DMS114 treated with DMSO at 0.1 percent for 48 hours (cell line): ENCODE results near the gene PTPN14.

ENCODE experiments used
- DNase-seq: peaks from one replicate; lab custom pipeline; 2025; ENCODE audit not compliant: unreplicated experiment; lab: John Stamatoyannopoulos, UW

The PTPN14 gene

DNA sequence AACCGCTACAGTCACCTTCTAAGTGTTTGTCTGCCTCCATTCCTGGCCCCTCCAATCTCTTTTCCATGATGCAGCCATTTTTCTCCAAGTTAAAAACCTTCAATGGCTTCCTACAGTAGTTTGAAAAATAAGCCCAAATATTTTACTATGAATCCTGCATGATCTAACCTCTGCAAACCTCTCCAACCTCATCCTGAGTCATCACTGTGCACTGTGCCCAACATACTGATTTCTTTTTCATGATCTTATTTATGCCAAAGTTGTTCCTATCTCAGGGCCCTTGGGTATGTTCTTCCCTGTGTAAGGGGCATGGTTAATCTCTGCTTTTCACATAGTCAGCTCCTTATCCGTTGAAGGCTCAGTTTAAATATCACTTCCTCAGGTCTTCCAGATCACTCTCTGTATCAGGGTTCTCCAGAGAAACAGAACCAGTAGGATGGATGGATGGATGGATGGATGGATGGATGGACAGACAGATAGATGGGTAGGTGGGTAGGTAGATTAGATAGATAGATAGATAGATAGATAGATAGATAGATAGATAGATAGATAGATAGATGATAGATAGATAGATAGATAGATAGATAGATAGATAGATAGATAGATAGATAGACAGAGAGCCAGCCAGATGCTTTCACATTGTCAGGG lies 18.1 kb upstream of the PTPN14 start:
- DNase-seq: no peak

DNA sequence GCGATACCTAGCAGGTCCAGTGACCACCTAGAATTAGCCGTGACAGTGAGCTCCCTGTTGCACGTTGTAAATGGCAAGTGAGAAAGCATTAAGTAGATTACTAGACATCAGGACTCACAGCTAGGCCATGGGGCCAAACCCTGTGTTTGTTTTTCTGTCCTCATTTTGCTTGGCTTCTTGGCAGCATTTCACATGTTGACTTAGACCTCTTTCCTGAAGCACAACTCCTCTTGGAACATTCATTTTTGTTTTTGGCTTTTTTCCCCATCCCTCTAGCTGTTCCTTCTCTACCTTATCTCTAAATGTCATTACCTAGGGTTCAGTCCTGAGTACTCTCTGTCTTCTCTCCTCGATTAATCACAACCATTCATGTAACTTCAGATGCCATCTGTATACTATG lies 16.9 kb upstream of the PTPN14 start:
- DNase-seq: no peak

DNA sequence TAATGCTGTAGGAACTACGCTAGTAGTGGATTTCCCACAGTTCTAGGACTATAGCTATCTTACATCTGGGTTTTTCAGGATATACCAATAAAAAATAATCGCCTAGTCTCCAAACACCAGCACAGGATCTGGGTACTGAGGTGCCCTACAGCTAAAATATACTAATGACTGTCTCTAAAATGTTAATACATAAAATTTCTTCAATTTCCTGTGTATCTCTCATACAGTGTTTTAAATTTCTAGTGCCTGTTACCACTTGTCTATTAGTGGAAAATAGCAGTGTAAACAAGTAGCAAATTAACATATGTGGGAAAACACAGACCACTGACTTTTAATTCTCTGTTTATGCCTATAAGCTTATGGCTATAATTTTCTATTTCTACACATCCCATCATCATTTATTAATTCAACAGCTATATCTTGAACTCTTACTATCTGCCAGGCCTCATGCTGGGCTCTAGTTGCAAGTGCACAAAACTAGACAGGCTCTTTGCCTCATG lies 16.1 kb upstream of the PTPN14 start:
- no peak for DNase-seq

DNA sequence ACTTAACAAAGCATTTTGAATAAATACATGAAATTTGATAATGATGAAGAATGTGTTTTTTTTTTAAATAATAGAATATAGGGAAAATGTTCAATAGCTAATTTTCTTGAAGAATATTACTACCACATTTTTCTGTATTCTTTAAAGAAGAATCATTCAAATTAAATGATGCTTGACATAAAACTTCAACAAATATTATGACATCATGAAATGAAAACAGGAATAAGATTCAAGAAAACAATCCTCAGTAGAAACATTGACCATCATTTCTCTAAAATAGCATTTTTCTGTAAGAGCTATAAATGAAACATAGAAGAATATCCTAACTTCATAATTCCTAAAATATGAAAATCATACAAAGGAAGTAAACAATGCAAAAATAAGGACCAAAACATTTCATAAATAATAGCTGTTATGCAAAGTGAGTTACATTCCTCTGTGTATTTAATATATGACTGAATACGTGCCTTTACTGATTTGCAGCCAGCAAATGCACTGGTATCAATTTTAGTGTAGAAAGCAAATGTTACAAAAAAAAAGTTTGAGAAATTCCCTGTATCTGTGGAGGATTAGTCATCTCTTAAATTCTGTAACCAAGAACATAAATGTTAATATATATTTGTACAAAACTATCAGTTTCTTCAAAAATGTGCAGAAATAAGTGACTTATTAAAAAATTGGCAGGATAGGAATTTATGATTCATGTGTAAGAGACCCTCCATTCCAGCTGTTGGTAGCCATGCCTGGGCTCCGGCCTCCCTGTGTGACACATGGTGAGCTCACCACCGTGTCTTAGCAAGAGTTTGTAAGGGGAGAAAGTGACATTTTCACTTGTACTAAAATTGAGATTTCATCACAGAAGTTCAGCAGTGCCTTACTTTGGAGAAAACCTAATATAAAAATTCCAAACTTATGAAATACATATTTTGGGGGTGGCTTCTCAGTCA lies 15.0 kb upstream of the PTPN14 start:
- no peak for DNase-seq

DNA sequence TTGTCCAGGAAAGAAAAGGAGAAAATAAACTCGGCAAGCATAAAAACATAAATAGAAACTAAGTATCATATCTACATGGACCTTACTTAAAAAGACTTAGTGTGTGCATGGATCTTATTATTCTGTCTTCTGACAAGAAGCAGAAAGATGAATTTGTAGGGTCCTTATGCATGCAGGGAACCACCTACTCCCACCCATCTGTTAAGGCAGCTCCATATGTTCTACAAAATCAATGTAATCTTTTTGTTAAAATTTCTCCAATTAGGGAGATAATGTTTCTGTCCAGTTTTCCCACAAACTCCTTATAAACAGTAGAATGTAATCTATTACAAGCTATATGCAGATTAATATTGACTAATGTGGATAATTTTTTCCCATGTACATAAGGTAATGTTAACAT lies 13.9 kb upstream of the PTPN14 start:
- DNase-seq: no peak

DNA sequence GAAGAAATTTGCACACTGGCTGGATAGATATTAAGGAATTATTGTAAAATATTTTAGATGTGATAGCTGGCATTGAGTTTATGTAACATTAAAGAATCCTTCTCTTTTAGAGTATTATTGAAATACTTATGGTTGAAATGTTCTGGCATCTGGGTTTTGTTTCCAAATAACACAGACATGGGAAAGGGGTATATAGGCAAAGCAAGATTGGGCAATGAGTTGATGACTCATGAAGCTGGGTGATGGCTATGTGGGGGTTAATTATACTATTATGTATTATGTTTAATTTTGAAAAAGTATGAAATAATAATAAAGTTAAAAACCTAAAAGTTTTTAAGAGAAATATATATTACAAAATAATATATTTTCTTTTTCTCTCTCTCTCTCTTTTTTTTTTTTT lies 12.5 kb upstream of the PTPN14 start:
- no peak for DNase-seq

DNA sequence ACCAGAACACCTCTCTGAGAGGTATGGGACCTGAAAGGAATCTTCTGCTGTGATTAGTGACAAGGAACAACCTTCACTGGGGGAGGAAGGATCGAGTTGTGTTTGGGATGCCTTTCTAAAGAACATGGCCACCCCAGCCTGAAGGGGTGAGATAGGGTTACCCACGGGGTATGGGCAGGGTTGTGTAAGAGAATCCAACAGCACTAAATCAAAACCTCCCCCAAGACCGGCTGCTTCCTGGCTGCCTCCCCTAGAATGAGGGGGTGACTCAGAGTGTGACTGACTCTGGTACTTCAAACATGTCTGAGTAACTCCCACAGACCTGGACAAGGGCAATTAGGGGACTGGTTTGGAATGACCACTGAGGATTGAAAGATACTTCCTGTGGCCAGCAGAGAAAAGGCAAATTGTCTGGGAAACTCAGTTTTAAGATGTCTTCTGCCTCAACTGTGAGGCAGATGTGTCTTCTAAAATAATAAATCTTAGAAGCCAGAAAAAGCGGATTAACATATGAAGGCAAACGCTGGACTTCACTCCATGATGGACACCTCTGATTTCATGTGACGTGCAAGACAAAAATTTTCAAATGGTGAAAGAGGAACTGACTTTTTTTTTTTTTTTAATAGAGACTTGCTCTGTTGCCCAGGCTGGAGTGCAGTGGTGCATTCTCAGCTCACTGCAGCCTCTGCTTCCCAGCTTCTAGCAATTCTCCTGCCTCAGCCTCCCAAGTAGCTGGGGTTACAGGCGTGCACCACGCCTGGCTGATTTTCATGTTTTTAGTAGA lies 6.7 kb upstream of the PTPN14 start:
- no peak for DNase-seq

DNA sequence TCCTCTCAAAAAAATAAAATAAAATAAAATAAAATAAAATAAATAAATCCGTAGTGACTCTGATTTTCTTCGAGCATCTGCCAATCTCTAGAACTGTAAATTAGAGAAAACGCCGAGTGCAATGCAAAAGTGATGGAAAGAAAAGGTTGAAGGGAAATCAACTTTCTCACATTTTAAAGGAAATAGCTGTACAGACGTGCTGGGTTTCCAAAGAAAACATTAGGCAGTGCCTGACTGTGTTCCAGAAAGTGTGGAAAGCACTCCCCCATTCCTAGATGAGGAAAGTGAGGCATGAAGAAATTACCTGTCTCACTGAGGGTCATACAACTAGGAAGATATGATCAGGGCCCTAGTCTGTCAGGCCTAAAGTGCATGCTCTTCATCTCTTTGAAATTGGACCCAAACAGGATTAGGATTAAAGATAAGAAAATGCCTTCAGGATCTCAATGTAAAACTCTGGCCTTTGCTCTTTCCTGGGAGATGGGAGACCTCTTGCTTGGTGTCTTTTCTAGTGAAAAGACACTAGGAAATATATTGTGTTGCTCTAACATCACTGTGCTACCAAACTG lies 1.8 kb upstream of the PTPN14 start:
- DNase-seq: no peak

DNA sequence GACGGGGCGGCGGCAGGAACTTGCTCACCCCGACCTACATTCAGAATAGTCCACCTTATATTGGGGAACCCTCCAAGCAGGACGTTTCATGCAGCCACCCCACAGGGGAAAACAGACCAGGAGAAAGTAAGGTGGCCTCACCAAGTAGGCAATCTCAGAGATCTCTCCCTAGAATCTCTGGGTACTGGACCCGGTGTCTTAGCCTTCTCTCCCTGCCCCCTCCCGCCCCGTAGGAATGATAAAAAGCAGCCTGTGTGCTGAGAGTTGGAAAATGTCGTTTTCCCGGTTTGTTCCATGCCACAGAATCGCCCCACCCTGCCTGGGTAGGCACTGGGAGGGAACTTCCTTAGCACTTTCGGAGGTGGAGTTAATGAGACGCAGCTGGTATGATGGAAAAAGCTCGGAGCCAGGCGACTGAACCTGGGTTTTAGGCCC lies 789 bp upstream of the PTPN14 start:
- peak; percentile 57 for DNase-seq

DNA sequence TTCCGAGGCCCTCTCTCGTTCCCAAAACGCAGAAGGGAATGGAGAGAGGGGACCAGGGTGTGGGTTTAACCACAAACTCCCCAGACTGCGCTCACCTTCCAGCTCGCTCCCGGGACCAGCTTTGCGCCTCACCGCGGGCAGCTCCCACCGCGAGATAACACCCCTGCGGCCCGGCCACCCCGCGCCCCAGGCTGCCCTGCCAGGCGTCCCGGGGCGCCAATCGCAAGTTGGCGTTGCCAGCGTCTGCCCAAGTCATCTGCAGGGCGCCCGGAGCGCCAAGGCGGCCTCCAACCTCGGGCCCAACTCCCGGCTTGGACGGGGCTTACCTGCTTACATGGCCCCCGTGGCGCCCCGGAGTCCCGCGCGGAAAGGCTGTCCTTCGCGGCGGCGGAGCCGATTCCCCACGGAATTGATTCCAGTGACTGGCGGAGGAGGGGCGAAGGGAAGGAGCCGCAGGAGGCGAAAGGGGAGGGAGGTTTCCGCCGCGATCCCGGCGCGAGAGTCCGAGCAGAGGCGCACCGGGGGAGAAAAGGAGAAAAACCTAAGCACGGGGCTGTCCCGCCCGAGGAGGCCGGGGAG lies 456 bp downstream of the PTPN14 start:
- DNase-seq: no peak

DNA sequence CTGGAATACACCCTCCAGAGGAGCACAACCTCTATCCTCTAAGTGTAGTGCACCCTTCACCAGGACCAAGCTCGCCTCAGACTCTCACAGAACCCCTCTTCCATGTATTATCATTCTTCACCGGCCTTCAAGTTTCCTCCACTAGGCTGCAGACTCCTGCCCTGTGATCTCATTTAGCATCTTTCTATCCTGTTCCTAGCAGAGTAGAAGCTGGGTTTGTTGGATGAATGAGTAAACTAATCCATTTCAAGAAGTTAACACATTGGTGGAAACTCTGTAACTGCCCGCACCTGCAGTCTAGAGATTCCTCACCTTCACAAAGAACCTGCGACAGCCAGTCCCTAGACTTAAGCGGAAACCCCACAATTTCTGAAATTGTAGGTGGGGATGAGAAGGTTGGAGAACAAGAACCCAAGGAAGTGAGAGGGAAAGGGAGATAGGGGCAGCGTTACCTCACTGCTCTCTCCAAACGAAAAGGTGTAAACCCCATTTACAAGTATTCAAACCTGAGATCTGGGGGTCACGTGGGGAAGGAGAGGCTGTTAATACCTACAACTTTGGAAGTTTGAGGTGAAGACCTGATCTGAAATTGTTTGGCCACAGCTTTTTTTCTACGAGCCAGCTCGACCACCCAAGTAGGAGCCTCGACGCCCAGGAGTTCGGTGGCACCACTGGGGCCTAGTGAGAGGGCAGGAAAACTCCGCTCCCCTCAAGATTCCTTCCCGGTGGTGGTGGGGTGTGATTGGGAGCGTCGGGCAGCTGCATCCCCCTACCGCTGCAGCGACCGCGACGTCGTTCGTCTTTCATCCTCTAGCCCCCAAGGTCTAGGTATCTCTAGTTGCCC lies 1.2 kb downstream of the PTPN14 start:
- DNase-seq: peak; percentile 18

DNA sequence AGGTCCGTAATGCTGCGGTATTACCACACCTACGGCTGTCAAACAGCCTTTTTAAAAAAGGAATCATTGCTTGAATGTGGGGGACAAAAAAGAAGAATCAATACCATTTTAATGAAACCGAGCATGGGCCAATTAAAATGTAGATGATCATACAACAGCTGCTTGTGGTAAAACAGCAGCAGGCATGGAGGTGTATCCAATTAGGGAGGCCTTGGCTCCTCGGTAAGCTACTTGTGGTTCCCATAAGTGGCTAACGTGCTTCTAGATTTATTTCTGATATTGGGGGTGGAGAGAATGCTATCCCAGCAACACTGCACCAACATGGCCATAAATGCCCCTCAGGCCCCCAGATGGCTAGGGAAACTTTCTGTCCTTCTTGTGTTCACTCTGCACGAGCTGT lies 1.8 kb downstream of the PTPN14 start:
- no peak for DNase-seq

DNA sequence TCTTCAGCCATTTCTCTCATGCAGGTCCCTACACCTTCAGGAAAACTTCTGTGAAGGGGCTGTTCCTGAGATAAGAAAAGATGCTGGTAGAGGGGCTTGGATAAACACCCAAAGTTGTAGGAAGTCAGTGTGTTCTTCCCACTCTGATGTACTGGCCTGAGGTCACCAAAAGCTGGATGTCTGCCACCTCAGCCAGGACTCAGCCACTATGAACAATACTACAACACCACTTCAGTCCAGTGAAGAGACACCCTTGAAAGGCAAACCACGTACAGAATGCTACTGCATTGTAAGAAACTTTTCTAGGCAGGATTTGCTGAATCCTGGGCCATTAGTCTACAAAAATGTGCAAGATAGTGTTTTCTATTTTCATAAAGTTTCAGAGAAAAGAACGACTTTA lies 2.4 kb downstream of the PTPN14 start:
- no peak for DNase-seq

DNA sequence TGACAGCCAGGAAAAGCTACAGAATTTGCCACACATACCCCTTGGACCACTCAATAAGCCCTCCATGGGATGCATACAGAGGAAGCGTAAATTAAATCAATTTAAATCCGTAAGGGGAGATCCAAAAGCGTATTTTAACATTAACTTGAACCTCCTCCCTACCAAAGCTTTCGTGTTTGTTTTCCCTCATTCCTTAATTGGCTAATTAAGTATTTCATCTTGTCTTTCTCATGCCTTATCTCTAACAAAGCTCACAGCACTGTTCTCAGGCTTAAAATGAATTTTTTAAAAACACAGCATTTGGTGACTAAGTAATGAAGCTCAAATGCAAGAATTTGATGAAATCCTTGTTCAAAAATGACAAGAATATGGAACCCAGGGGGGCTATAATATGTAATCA lies 3.1 kb downstream of the PTPN14 start:
- DNase-seq: no peak

DNA sequence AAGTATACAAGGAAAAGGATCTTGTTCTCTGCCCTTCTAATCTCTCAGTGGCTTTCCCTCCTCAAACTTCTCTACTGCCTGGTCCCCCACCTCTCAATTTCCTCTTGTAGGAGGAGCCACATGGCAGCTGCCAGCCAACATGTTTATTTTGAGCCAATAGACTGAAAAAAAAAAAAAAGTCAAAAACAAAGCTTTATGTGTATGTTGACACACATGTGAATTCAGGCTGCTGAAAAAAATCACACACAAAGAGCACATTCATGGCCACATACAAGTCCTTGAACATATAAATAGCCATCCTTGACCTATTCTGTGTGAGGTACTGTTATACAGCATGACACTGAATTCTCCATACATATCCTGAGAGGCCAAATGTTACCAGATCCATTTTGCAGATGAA lies 3.7 kb downstream of the PTPN14 start:
- DNase-seq: no peak

DNA sequence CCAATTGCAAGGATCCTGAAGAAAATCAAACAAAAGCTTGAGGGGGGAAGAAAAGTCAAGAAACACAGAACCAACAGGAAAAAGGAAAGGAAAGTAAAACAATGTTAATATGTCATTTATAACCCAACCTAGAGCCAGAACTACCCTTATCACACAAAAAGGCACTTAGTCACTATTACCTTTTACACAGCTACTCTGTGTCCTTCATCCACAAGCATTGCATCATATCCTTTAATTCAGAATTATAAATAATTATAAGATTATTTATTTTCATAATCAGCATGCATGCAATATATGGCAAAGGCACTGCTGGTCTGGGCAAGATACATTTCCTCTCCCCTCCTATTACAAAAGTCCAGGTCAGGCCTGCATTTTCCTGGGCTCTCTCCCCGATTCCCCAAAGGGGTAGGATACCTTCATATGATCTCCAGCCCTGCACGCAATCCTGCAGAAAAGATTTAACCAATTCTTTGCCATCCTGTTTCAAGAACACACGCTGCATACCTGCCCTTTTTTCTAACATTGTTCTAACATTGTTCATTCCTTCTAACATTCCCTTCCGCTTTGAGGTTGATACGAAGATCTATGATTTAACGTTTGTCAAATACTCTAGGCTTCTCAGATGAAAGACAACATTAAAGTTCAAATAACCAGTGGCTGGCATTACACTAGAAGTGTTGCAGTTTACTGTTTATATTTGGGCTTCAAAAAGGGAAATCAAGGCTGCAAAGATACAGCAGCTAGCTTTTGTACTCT lies 4.3 kb downstream of the PTPN14 start:
- DNase-seq: no peak

DNA sequence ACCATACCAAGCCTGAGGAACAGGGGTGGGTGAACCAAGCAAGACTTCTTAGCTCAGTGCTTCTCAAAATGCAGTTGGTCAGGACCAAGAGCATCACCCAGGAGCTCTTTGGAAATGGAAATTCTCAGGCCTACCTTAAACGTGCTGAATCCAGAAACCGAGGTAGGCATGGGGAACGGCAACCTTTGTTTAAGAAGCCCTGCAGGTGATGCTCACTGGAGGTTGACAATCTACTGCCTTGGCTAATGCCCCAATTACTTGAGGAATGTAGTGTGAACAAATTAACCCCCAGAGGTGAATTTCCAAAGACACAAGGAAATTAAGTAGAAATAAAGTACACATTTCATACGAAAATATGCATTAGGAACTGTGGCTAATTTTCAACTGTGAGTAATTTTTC lies 5.3 kb downstream of the PTPN14 start:
- no peak for DNase-seq

DNA sequence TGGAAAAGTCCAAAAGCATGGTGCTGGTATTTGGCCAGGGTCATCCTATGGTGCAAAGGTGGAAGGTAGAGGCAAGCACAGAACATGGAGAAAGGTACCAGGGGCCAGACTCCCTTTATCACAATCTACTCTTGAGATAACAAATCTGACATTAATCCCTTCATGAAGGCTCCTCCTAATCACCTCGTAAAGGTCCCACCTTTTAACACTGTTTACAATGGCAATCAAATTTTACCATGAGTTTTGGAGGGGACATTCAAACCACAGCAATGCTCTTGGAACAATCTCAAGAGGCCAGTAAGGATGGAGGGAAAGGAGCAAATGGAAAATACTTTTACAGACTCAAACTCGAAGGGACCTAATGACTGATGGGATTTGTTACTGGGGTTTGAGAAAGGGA lies 6.1 kb downstream of the PTPN14 start:
- DNase-seq: no peak

DNA sequence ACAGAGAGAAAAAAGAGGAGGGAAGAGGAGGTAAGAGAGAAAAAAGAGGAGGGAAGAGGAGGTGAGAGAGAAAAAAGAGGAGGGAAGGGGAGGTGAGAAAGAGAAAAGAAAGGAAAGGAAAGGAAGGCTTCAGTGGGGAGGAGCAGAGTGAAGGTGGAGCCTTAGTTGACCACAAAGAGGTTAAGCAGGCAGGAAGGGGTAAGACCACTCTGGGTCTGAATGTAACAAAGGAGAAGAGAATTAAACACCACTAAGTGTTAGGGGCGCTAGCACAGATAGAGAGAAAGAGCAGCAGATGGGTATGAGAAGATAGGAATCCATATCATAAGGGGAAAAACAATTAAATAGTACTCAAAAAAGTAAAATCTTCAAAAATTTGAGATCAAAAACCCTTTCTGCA lies 6.6 kb downstream of the PTPN14 start:
- no peak for DNase-seq
